ENCODE data around the gene ACOX1.

ACOX1 gene

GRCh38 chr17:75940727-75941441, 38.1 kb downstream of the ACOX1 start, which contains the start of gene FBF1:
Gene FBF1 (minus strand): TSS chr17:75941042. CDS start chr17:75938149, 2,893 bp downstream.
- no peaks in the 10 kb centered on the region for H3K9me3 ChIP-seq (ENCODE audit: control insufficient read depth in 1 of 2, low read length in 2 of 2)
- H3K4me1 ChIP-seq (ENCODE audit: control insufficient read depth in 1 of 2, insufficient read depth in 2 of 2, low read length in 2 of 2): peaks cover 5 to 7% of the 10 kb centered on the region in 2 donors
- H3K27me3 ChIP-seq (ENCODE audit: control insufficient read depth in 1 of 2, insufficient read depth in 2 of 2, low read length in 2 of 2): no peaks in the 10 kb centered on the region
- H3K36me3 ChIP-seq (ENCODE audit: control insufficient read depth in 1 of 2, insufficient read depth in 2 of 2, low read length in 2 of 2): peaks cover 9 to 13% of the 10 kb centered on the region in 2 donors
- H3K9ac ChIP-seq (ENCODE audit: low read depth in 1 of 2, low read length in 2 of 2): peak within 1 kb of the TSS; percentile 91 to 92
- peak within 1 kb of the TSS; percentile 79 to 80 for H3K4me3 ChIP-seq (ENCODE audit: low read depth in 1 of 2, low read length in 2 of 2)
- peak within 1 kb of the TSS; percentile 56 for H3K27ac ChIP-seq (ENCODE audit: low read depth, low read length)

- Histone ChIP-seq H3K27me3 (ENCODE audit: control insufficient read depth in 1 of 2, insufficient read depth in 2 of 2, low read length in 2 of 2) (no peaks in the 10 kb centered on the region), H3K27ac (ENCODE audit: low read depth, low read length) (no peak overlapping the region), H3K36me3 (ENCODE audit: control insufficient read depth in 1 of 2, insufficient read depth in 2 of 2, low read length in 2 of 2) (no peaks in the 10 kb centered on the region), H3K9me3 (ENCODE audit: control insufficient read depth in 1 of 2, low read length in 2 of 2) (no peaks in the 10 kb centered on the region), H3K9ac (ENCODE audit: low read depth in 1 of 2, low read length in 2 of 2) (no peak overlapping the region), H3K4me3 (ENCODE audit: low read depth in 1 of 2, low read length in 2 of 2) (no peak overlapping the region), H3K4me1 (ENCODE audit: control insufficient read depth in 1 of 2, insufficient read depth in 2 of 2, low read length in 2 of 2) (peaks cover 5 to 7% of the 10 kb centered on the region in 2 donors)
Observed at GRCh38 chr17:75937652-75938051, 41.3 kb downstream of the ACOX1 start.

GRCh38 chr17:75933808-75934207, 45.2 kb downstream of the ACOX1 start:
- Histone ChIP-seq H3K4me1 (ENCODE audit: control insufficient read depth in 1 of 2, insufficient read depth in 2 of 2, low read length in 2 of 2) (no peaks in the 10 kb centered on the region), H3K9me3 (ENCODE audit: control insufficient read depth in 1 of 2, low read length in 2 of 2) (no peaks in the 10 kb centered on the region), H3K9ac (ENCODE audit: low read depth in 1 of 2, low read length in 2 of 2) (no peak overlapping the region), H3K36me3 (ENCODE audit: control insufficient read depth in 1 of 2, insufficient read depth in 2 of 2, low read length in 2 of 2) (no peaks in the 10 kb centered on the region), H3K4me3 (ENCODE audit: low read depth in 1 of 2, low read length in 2 of 2) (no peak overlapping the region), H3K27me3 (ENCODE audit: control insufficient read depth in 1 of 2, insufficient read depth in 2 of 2, low read length in 2 of 2) (no peaks in the 10 kb centered on the region), H3K27ac (ENCODE audit: low read depth, low read length) (no peak overlapping the region)

- H3K27me3 ChIP-seq (ENCODE audit: control insufficient read depth in 1 of 2, insufficient read depth in 2 of 2, low read length in 2 of 2): no peaks in the 10 kb centered on the region
- no peak overlapping the region for H3K9ac ChIP-seq (ENCODE audit: low read depth in 1 of 2, low read length in 2 of 2)
- no peaks in the 10 kb centered on the region for H3K36me3 ChIP-seq (ENCODE audit: control insufficient read depth in 1 of 2, insufficient read depth in 2 of 2, low read length in 2 of 2)
- H3K4me3 ChIP-seq (ENCODE audit: low read depth in 1 of 2, low read length in 2 of 2): no peak overlapping the region
- H3K27ac ChIP-seq (ENCODE audit: low read depth, low read length): no peak overlapping the region
- H3K4me1 ChIP-seq (ENCODE audit: control insufficient read depth in 1 of 2, insufficient read depth in 2 of 2, low read length in 2 of 2): no peaks in the 10 kb centered on the region
- no peaks in the 10 kb centered on the region for H3K9me3 ChIP-seq (ENCODE audit: control insufficient read depth in 1 of 2, low read length in 2 of 2)
Observed at GRCh38 chr17:75932852-75933251, 46.1 kb downstream of the ACOX1 start.

GRCh38 chr17:75931062-75931461, 47.9 kb downstream of the ACOX1 start:
- H3K4me3 ChIP-seq (ENCODE audit: low read depth in 1 of 2, low read length in 2 of 2): no peak overlapping the region
- no peaks in the 10 kb centered on the region for H3K36me3 ChIP-seq (ENCODE audit: control insufficient read depth in 1 of 2, insufficient read depth in 2 of 2, low read length in 2 of 2)
- H3K4me1 ChIP-seq (ENCODE audit: control insufficient read depth in 1 of 2, insufficient read depth in 2 of 2, low read length in 2 of 2): peaks cover 0 to 7% of the 10 kb centered on the region in 2 donors
- H3K27ac ChIP-seq (ENCODE audit: low read depth, low read length): no peak overlapping the region
- no peaks in the 10 kb centered on the region for H3K27me3 ChIP-seq (ENCODE audit: control insufficient read depth in 1 of 2, insufficient read depth in 2 of 2, low read length in 2 of 2)
- H3K9ac ChIP-seq (ENCODE audit: low read depth in 1 of 2, low read length in 2 of 2): no peak overlapping the region
- H3K9me3 ChIP-seq (ENCODE audit: control insufficient read depth in 1 of 2, low read length in 2 of 2): no peaks in the 10 kb centered on the region

GRCh38 chr17:75927286-75927922, 51.6 kb downstream of the ACOX1 start:
- no peak overlapping the region for H3K27ac ChIP-seq (ENCODE audit: low read depth, low read length)

GRCh38 chr17:75926456-75926855, 52.5 kb downstream of the ACOX1 start:
- Histone ChIP-seq H3K9me3 (ENCODE audit: control insufficient read depth in 1 of 2, low read length in 2 of 2) (no peaks in the 10 kb centered on the region), H3K9ac (ENCODE audit: low read depth in 1 of 2, low read length in 2 of 2) (no peak overlapping the region), H3K27me3 (ENCODE audit: control insufficient read depth in 1 of 2, insufficient read depth in 2 of 2, low read length in 2 of 2) (no peaks in the 10 kb centered on the region), H3K36me3 (ENCODE audit: control insufficient read depth in 1 of 2, insufficient read depth in 2 of 2, low read length in 2 of 2) (no peaks in the 10 kb centered on the region), H3K27ac (ENCODE audit: low read depth, low read length) (no peak overlapping the region), H3K4me1 (ENCODE audit: control insufficient read depth in 1 of 2, insufficient read depth in 2 of 2, low read length in 2 of 2) (peaks cover 15 to 18% of the 10 kb centered on the region in 2 donors), H3K4me3 (ENCODE audit: low read depth in 1 of 2, low read length in 2 of 2) (no peak overlapping the region)

More at GRCh38 chr17:75927286-75927922, 51.6 kb downstream of the ACOX1 start:
- Histone ChIP-seq H3K9ac (ENCODE audit: low read depth in 1 of 2, low read length in 2 of 2) (no peak overlapping the region), H3K9me3 (ENCODE audit: control insufficient read depth in 1 of 2, low read length in 2 of 2) (no peaks in the 10 kb centered on the region), H3K4me3 (ENCODE audit: low read depth in 1 of 2, low read length in 2 of 2) (no peak overlapping the region), H3K4me1 (ENCODE audit: control insufficient read depth in 1 of 2, insufficient read depth in 2 of 2, low read length in 2 of 2) (peaks cover 14 to 18% of the 10 kb centered on the region in 2 donors), H3K27me3 (ENCODE audit: control insufficient read depth in 1 of 2, insufficient read depth in 2 of 2, low read length in 2 of 2) (no peaks in the 10 kb centered on the region), H3K36me3 (ENCODE audit: control insufficient read depth in 1 of 2, insufficient read depth in 2 of 2, low read length in 2 of 2) (no peaks in the 10 kb centered on the region)

GRCh38 chr17:75925912-75926311, 53.1 kb downstream of the ACOX1 start:
- no peaks in the 10 kb centered on the region for H3K36me3 ChIP-seq (ENCODE audit: control insufficient read depth in 1 of 2, insufficient read depth in 2 of 2, low read length in 2 of 2)
- H3K9me3 ChIP-seq (ENCODE audit: control insufficient read depth in 1 of 2, low read length in 2 of 2): no peaks in the 10 kb centered on the region
- no peak overlapping the region for H3K9ac ChIP-seq (ENCODE audit: low read depth in 1 of 2, low read length in 2 of 2)
- H3K4me3 ChIP-seq (ENCODE audit: low read depth in 1 of 2, low read length in 2 of 2): no peak overlapping the region
- H3K4me1 ChIP-seq (ENCODE audit: control insufficient read depth in 1 of 2, insufficient read depth in 2 of 2, low read length in 2 of 2): peaks cover 15 to 18% of the 10 kb centered on the region in 2 donors
- H3K27me3 ChIP-seq (ENCODE audit: control insufficient read depth in 1 of 2, insufficient read depth in 2 of 2, low read length in 2 of 2): no peaks in the 10 kb centered on the region
- no peak overlapping the region for H3K27ac ChIP-seq (ENCODE audit: low read depth, low read length)

GRCh38 chr17:75925103-75925502, 53.9 kb downstream of the ACOX1 start:
- H3K4me1 ChIP-seq (ENCODE audit: control insufficient read depth in 1 of 2, insufficient read depth in 2 of 2, low read length in 2 of 2): peaks cover 15 to 18% of the 10 kb centered on the region in 2 donors
- no peak overlapping the region for H3K4me3 ChIP-seq (ENCODE audit: low read depth in 1 of 2, low read length in 2 of 2)
- H3K27ac ChIP-seq (ENCODE audit: low read depth, low read length): no peak overlapping the region
- H3K36me3 ChIP-seq (ENCODE audit: control insufficient read depth in 1 of 2, insufficient read depth in 2 of 2, low read length in 2 of 2): no peaks in the 10 kb centered on the region
- H3K27me3 ChIP-seq (ENCODE audit: control insufficient read depth in 1 of 2, insufficient read depth in 2 of 2, low read length in 2 of 2): no peaks in the 10 kb centered on the region
- no peaks in the 10 kb centered on the region for H3K9me3 ChIP-seq (ENCODE audit: control insufficient read depth in 1 of 2, low read length in 2 of 2)
- no peak overlapping the region for H3K9ac ChIP-seq (ENCODE audit: low read depth in 1 of 2, low read length in 2 of 2)
